Measurements from ENCODE around the gene SEPTIN8. TPM values are rescaled to one million over a fixed set of nuclear protein-coding genes. Genes with fewer than 3 reads are reported as not detected.

The SEPTIN8 gene
- total and polyA plus RNA-seq, 2 of the 13 experiments (the other 11 are each of a cell fraction or from before 2014, with no cell fraction given): 41.4 to 49.9 TPM

DNA sequence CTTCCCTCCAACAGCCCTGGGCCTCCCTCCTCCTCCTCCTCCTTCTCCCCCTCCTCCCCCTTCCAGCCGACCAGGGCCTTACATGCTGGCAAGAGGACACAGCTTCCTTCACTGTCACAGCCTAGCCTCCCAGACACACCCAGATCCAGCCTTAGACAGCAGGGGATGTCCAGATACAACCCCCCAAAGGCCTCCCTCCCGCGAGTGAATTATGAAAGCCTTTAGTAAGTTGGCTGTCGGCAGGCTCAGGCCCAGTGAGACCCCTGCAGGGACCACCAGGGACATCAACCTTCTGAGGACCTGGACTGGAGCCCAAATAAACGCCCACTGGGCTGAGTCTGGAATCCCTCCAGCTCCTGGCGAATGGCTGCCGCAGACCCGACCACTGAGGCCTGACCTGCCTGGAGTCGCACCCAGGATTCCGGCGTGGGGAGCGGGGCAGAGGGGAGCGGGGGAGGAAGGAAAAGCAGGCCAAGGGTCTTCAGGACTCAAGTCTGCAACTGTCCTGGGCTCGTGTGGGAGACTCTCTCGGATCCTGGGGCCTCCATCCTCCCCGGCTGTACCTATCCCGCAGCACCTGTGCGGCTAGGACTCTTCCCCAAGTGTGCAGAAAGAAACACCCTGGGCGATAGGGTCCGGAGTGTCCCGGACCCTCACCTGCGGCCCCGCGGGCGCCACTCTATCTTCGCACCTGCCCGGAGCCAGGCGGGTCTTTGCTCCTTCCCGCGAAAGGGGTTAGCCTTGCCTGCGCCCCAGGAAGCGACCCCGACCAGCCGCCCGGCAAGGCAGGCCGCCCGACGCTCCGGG is 705 bp downstream of the SEPTIN8 start:
- Histone ChIP-seq H3K4me3 (replicated peaks in 1 of 3; ENCODE audit: insufficient read depth in 1 of 3, low read depth in 2 of 3, low read length in 3 of 3) (peak overlapping the region; percentile 66 to 93 (median 72)), H2AFZ (ENCODE audit: low read length) (no peak overlapping the region), H3K4me2 (ENCODE audit: low read depth, low read length) (peak overlapping the region; percentile 75), H3K27me3 (ENCODE audit: control insufficient read depth in 1 of 2, insufficient read depth in 2 of 2, low read length in 2 of 2) (no peaks in the 10 kb centered on the region), H3K9ac (ENCODE audit: insufficient read depth, low read depth, low read length) (peak overlapping the region; percentile 84), H3K27ac (ENCODE audit: extremely low read length, insufficient read depth, low read length) (peak overlapping the region; percentile 55), H3K4me1 (ENCODE audit: insufficient read depth, low read length) (peaks cover 58% of the 10 kb centered on the region), H3K79me2 (ENCODE audit: insufficient read depth, low read length) (peaks cover 38% of the 10 kb centered on the region), H3K9me3 (ENCODE audit: low read length) (no peaks in the 10 kb centered on the region), H3K36me3 (replicated peaks in 1 of 2; ENCODE audit: control insufficient read depth in 1 of 2, insufficient read depth in 2 of 2, low read length in 2 of 2) (no peaks in the 10 kb centered on the region), H4K20me1 (ENCODE audit: insufficient read depth, low read length) (no peaks in the 10 kb centered on the region)
- peak; percentile 19 for DNase-seq (ENCODE audit: low spot score)
- in situ Hi-C loops (cut with HindIII; ENCODE audit: extremely low pct_ligation_motif_present, low pct_unique_long_range_greater_than_20kb): no loop called here
- CTCF ChIA-PET (ENCODE audit: low intra/inter-chr PET ratio, low total read pairs): no interaction called here
- TF ChIP-seq ZMYM4 (CRISPR knock-in tag; IDR thresholded peaks at IDR 0.05) (0 out of 2 replicates have a peak, but pooled peaks have one; percentile 18), HOXD1 (CRISPR knock-in tag; IDR thresholded peaks at IDR 0.05) (no peak), ZNF205 (CRISPR knock-in tag; IDR thresholded peaks at IDR 0.05) (no peak), ZNF629 (CRISPR knock-in tag; conservative IDR thresholded peaks at IDR 0.05) (peak; percentile 42), ZFX (CRISPR knock-in tag; IDR thresholded peaks at IDR 0.05; ENCODE audit: low read depth) (peak; percentile 29; the same call in 1 of the 2 replicates), AGO2 (optimal IDR thresholded peaks at IDR 0.05; ENCODE audit: low read depth, low read length) (peak; percentile 55), BCL3 (CRISPR knock-in tag; IDR thresholded peaks at IDR 0.05) (no peak), EZH2 (conservative IDR thresholded peaks at IDR 0.05; ENCODE audit: low read depth, low read length) (no peak), ZNF263 (CRISPR knock-in tag; IDR thresholded peaks at IDR 0.05) (peak; percentile 71), ASH2L (IDR thresholded peaks at IDR 0.05; ENCODE audit: insufficient read length, low read depth, low read length) (peak; percentile 20), PHB2 (IDR thresholded peaks at IDR 0.05; ENCODE audit: partially characterized antibody) (no peak), ZNF12 (CRISPR knock-in tag; IDR thresholded peaks at IDR 0.05) (no peak), ZNF850 (CRISPR knock-in tag; conservative IDR thresholded peaks at IDR 0.05) (no peak), FOXC1 (CRISPR knock-in tag; IDR thresholded peaks at IDR 0.05; ENCODE audit: borderline replicate concordance) (0 out of 2 replicates have a peak, but pooled peaks have one; percentile 24), TSC22D2 (CRISPR knock-in tag; IDR thresholded peaks at IDR 0.05; ENCODE audit: borderline replicate concordance) (0 out of 2 replicates have a peak, but pooled peaks have one; percentile 27), HNF4A (CRISPR knock-in tag; IDR thresholded peaks at IDR 0.05) (no peak), DPF2 (CRISPR knock-in tag; IDR thresholded peaks at IDR 0.05; ENCODE audit: borderline replicate concordance, low read depth) (no peak), ZNF563 (CRISPR knock-in tag; IDR thresholded peaks at IDR 0.05) (peak; percentile 46; the same call in 1 of the 2 replicates), GTF3A (CRISPR knock-in tag; conservative IDR thresholded peaks at IDR 0.05) (no peak), ZNF430 (CRISPR knock-in tag; IDR thresholded peaks at IDR 0.05) (peak; percentile 9; the same call in 1 of the 2 replicates), ZBTB7B (CRISPR knock-in tag; IDR thresholded peaks at IDR 0.05) (0 out of 2 replicates have a peak, but pooled peaks have one; percentile 36), NR2F6 (IDR thresholded peaks at IDR 0.05) (no peak), NR2F6 (CRISPR knock-in tag; IDR thresholded peaks at IDR 0.05) (no peak)
- peak; percentile 21 for ATAC-seq
- no TSS peak for BruUV-seq (replicated peaks)
- WGBS (ENCODE audit: low lambda C conversion rate): 0% methylated on average over 11 of the region's 39 CpGs
- POLR2A ChIA-PET: interaction anchor here (0.6 to 4.2 kb wide), 7 partner anchors 31 to 286 kb away, joined by 3 to 21 read pairs (median 3); partner anchors contain the start of gene KIF3A
- no peak for FAIRE-seq
- intact Hi-C loops (cut with micrococcal nuclease; ENCODE audit: unreplicated experiment): loop anchor here (2.0 kb wide), 2 partner anchors 30 to 44 kb away; no protein-coding TSS in a partner anchor

All from HepG2 (cell line).